ENCODE measurements around the gene KCNK16. TPM values are rescaled to one million over a fixed set of nuclear protein-coding genes. Genes with fewer than 3 reads are reported as not detected.

KCNK16 gene
- polyA plus RNA-seq, 1 donor from 2014 or later: not detected

DNA sequence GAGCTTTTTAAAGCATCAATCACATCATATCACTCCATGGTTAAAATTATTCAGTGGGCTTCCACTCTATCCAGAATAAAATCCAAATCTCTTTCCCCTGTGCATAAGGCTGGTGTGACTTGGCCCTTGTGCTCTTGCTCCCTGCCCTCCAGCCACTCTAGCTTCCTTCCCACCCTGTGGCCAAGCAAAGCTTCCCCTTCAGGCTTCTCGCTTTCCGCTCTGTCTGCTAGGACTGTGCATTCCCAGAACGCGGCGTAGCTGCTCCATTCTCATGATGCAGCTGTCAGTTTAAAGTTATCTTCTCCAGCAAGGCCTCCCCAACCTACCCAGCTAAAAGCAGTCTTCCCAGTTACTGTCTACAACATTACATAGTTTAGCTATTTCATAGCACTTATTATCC, 19.4 kb upstream of the KCNK16 start:
- TF ChIP-seq MXI1 (conservative IDR thresholded peaks at IDR 0.05; ENCODE audit: poor library complexity, severe bottlenecking) (no peak), EZH2 (IDR thresholded peaks at IDR 0.05; ENCODE audit: borderline replicate concordance, insufficient read depth, low read length, poor library complexity, severe bottlenecking) (no peak), RAD21 (conservative IDR thresholded peaks at IDR 0.05) (no peak), SMC3 (conservative IDR thresholded peaks at IDR 0.05; ENCODE audit: poor library complexity) (no peak), TAF1 (IDR thresholded peaks at IDR 0.05; ENCODE audit: low read depth) (no peak), POLR2AphosphoS5 (IDR thresholded peaks at IDR 0.05) (no peak), EP300 (conservative IDR thresholded peaks at IDR 0.05; ENCODE audit: poor library complexity, severe bottlenecking) (no peak)
- TF ChIP-seq, protein P1, sequence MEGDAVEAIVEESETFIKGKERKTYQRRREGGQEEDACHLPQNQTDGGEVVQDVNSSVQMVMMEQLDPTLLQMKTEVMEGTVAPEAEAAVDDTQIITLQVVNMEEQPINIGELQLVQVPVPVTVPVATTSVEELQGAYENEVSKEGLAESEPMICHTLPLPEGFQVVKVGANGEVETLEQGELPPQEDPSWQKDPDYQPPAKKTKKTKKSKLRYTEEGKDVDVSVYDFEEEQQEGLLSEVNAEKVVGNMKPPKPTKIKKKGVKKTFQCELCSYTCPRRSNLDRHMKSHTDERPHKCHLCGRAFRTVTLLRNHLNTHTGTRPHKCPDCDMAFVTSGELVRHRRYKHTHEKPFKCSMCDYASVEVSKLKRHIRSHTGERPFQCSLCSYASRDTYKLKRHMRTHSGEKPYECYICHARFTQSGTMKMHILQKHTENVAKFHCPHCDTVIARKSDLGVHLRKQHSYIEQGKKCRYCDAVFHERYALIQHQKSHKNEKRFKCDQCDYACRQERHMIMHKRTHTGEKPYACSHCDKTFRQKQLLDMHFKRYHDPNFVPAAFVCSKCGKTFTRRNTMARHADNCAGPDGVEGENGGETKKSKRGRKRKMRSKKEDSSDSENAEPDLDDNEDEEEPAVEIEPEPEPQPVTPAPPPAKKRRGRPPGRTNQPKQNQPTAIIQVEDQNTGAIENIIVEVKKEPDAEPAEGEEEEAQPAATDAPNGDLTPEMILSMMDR (IDR thresholded peaks at IDR 0.05; ENCODE audit: poor library complexity, severe bottlenecking): no peak
- TF ChIP-seq, protein P2, sequence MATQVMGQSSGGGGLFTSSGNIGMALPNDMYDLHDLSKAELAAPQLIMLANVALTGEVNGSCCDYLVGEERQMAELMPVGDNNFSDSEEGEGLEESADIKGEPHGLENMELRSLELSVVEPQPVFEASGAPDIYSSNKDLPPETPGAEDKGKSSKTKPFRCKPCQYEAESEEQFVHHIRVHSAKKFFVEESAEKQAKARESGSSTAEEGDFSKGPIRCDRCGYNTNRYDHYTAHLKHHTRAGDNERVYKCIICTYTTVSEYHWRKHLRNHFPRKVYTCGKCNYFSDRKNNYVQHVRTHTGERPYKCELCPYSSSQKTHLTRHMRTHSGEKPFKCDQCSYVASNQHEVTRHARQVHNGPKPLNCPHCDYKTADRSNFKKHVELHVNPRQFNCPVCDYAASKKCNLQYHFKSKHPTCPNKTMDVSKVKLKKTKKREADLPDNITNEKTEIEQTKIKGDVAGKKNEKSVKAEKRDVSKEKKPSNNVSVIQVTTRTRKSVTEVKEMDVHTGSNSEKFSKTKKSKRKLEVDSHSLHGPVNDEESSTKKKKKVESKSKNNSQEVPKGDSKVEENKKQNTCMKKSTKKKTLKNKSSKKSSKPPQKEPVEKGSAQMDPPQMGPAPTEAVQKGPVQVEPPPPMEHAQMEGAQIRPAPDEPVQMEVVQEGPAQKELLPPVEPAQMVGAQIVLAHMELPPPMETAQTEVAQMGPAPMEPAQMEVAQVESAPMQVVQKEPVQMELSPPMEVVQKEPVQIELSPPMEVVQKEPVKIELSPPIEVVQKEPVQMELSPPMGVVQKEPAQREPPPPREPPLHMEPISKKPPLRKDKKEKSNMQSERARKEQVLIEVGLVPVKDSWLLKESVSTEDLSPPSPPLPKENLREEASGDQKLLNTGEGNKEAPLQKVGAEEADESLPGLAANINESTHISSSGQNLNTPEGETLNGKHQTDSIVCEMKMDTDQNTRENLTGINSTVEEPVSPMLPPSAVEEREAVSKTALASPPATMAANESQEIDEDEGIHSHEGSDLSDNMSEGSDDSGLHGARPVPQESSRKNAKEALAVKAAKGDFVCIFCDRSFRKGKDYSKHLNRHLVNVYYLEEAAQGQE (IDR thresholded peaks at IDR 0.05; ENCODE audit: borderline replicate concordance): no peak
- Histone ChIP-seq H3K27ac (ENCODE audit: low read length) (no peak overlapping the region), H3K27me3 (ENCODE audit: insufficient read depth, low read depth, low read length) (no peaks in the 10 kb centered on the region), H3K36me3 (ENCODE audit: insufficient read depth, low read length) (no peaks in the 10 kb centered on the region), H4K20me1 (ENCODE audit: insufficient read depth) (no peaks in the 10 kb centered on the region), H3K79me2 (replicated peaks; ENCODE audit: insufficient read depth, low read length) (no peaks in the 10 kb centered on the region), H3K9me3 (ENCODE audit: low read length) (no peaks in the 10 kb centered on the region), H3K4me2 (ENCODE audit: low read length) (no peak overlapping the region), H3K9ac (ENCODE audit: low read length) (no peak overlapping the region), H3K4me3 (ENCODE audit: low read length) (no peak overlapping the region), H3F3A (ENCODE audit: insufficient read depth, low read length, poor library complexity, severe bottlenecking) (no peaks in the 10 kb centered on the region), H3K9me2 (ENCODE audit: insufficient read depth, low read length) (no peaks in the 10 kb centered on the region), H2AFZ (ENCODE audit: low read depth, low read length) (no peak overlapping the region)

DNA sequence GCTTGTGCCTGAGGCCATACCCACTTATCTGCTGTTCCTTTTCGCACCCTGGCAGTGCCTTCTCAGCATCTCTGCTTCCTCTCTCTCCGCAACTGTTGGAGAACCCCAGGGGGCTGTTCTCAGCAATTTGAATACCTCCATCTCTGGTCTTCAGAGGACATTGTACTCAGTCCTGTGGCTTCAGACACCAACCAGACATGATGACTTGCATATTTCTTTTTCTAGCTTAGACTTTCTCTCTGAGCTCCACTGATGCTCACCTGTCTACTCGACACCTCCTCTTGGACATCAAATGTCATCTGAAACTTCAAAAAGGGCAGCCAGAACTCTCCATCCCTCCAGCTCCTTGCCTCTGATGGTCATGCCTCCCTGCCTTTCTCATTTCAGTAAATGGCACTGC, 18.9 kb upstream of the KCNK16 start:
- TF ChIP-seq SMC3 (conservative IDR thresholded peaks at IDR 0.05; ENCODE audit: poor library complexity) (no peak), TAF1 (IDR thresholded peaks at IDR 0.05; ENCODE audit: low read depth) (no peak), EP300 (conservative IDR thresholded peaks at IDR 0.05; ENCODE audit: poor library complexity, severe bottlenecking) (no peak), MXI1 (conservative IDR thresholded peaks at IDR 0.05; ENCODE audit: poor library complexity, severe bottlenecking) (no peak), RAD21 (conservative IDR thresholded peaks at IDR 0.05) (no peak), EZH2 (IDR thresholded peaks at IDR 0.05; ENCODE audit: borderline replicate concordance, insufficient read depth, low read length, poor library complexity, severe bottlenecking) (no peak), POLR2AphosphoS5 (IDR thresholded peaks at IDR 0.05) (no peak)
- TF ChIP-seq, protein P1 (IDR thresholded peaks at IDR 0.05; ENCODE audit: poor library complexity, severe bottlenecking): no peak
- TF ChIP-seq, protein P2 (IDR thresholded peaks at IDR 0.05; ENCODE audit: borderline replicate concordance): no peak
- no peak overlapping the region for H3K9ac ChIP-seq (ENCODE audit: low read length)

More for the DNA sequence above, 18.9 kb upstream of the KCNK16 start:
- Histone ChIP-seq H3K27me3 (ENCODE audit: insufficient read depth, low read depth, low read length) (no peaks in the 10 kb centered on the region), H2AFZ (ENCODE audit: low read depth, low read length) (no peak overlapping the region), H3K36me3 (ENCODE audit: insufficient read depth, low read length) (no peaks in the 10 kb centered on the region), H3K4me2 (ENCODE audit: low read length) (no peak overlapping the region), H3K9me3 (ENCODE audit: low read length) (no peaks in the 10 kb centered on the region), H3K4me3 (ENCODE audit: low read length) (no peak overlapping the region), H3F3A (ENCODE audit: insufficient read depth, low read length, poor library complexity, severe bottlenecking) (no peaks in the 10 kb centered on the region), H3K9me2 (ENCODE audit: insufficient read depth, low read length) (no peaks in the 10 kb centered on the region), H4K20me1 (ENCODE audit: insufficient read depth) (no peaks in the 10 kb centered on the region), H3K27ac (ENCODE audit: low read length) (no peak overlapping the region), H3K79me2 (replicated peaks; ENCODE audit: insufficient read depth, low read length) (no peaks in the 10 kb centered on the region)
